ENCODE data around the gene MAML3.

Gene MAML3

DNA sequence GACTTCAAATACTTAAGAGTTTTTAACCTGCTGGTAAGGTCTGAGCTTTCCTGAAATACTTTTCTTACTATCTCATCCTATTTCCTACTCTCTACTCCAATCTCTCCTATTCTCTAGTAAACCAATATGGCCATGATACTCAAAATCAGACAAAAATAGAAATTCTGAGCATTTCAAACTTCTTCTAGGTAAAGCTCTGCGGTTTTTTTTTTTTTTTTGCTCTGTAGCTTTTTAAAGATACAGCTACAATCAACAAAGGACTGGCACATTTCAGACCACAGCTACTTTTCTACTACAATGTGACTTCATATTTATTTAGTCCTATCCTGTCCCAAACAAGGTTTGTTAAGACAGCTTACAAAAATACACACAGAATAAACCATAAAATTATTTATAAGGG is 31.1 kb downstream of the MAML3 start:
- DNase-seq = no peak

GRCh38 chr4:140121646-140122045 is 32.3 kb downstream of the MAML3 start:
- no peak for DNase-seq

GRCh38 chr4:140118931-140119640 is 34.9 kb downstream of the MAML3 start:
- DNase-seq = no peak

DNA sequence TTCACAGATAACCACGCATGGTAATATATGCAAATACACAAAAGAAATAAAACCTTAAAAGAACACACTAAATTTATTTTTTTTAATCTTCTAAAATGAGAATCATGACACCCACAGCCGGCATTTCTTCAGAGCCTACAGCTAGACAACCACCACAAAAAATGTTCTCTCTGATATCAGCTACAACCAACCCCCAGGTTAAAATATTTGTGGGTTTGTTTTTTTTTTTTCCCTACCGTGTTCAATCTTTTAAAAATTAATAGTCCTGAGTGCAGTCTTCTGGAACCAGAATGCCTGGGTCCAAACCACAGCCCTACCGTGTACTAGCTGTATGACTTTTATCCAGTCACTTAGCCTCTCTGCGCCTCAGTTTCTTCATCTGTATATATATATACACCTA is 36.0 kb downstream of the MAML3 start:
- DNase-seq = no peak

- DNase-seq = no peak
These were observed 37.4 kb downstream of the MAML3 start for GRCh38 chr4:140116442-140117104.

GRCh38 chr4:140115140-140115539 is 38.8 kb downstream of the MAML3 start:
- no peak for DNase-seq

- DNase-seq = no peak
These were observed 40.3 kb downstream of the MAML3 start for GRCh38 chr4:140113653-140114052.

DNA sequence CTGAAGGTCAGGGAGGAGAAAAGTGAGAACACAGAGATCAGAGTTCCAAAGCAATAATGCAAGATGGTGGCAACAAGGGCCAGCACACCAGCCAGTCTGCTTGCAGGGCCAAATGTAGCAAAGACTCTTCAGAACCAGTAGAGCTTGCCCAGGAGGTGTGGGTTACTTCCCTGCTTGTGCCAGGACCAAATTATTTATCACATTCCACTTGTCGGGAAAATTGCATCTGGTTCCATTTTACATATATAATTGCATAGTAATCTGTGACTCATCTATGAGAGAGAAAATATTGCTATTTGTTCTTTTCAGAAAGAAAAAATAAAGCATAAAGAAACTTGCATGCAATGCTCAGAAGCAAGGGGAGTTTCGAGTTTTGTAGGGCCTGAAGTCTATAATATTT is 41.4 kb downstream of the MAML3 start:
- DNase-seq = no peak

GRCh38 chr4:140111256-140111655 is 42.7 kb downstream of the MAML3 start:
- DNase-seq = no peak

DNA sequence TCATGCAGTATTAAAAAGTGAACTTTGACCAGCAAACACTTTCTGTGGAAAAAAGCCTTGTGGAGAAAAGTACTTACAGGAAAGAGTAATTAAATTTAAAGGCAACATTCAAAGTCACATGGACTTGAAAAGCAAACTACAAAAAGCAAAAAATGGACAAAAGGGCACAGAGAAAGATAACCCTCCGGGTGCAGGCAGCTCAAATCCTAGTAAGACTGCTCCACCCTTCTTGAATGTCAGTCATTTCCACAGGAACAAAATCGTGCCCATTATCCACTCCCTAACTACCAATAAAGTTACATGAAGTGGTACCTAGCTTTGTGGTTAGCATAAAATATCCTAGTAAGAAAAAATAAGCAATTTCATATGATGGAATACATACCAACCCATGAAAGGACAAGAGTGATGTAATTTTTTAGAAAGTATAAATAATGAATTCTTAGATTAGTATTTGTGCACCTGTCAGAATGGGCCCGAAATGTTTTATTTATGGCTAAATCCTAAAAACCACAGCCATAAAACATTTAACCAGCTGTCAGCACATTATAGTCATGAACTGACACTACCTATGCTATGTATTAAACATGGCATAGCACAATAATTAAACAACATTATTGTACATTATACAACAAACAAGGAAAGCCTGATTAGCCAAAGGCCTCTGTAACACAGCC is 43.3 kb downstream of the MAML3 start:
- no peak for DNase-seq

DNA sequence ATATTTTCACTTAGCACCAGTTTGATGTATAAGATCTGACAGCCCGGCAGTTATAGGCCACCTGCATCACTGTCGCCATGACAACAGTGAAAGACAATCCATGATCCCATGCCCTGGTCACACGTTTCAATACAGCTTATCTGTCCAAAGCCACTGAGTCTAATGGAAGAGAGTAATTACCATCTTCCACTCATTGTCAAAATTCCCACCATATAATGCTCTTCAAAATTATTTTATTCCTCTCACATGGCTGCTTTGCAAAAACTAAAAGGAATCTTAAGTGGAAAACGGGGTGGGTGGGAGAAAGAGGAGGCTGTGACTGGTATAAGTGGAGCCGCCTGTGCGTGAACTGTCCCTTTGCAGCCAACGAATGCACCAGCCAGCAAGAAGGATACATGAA is 44.2 kb downstream of the MAML3 start:
- DNase-seq = no peak

DNA sequence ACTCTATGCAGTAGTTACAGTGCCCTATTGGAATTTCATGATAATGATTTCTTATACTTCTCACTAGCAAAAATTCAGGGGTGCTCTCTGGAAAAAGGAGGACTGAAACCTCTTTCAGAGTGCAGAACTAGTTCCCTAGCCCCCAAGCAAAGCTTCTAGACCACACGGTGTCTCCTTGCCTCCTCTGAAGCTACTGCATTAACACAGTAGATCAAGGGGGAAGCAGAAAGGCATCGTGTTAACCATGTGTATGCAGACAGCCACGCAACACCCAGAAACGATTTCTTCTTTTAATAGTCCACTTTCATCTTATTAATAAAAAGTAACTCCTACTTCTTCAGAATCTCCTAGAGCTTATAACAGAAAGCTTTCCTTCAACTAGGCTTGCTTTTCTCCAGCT is 44.7 kb downstream of the MAML3 start:
- no peak for DNase-seq

GRCh38 chr4:140108713-140109230 is 45.2 kb downstream of the MAML3 start:
- no peak for DNase-seq

DNA sequence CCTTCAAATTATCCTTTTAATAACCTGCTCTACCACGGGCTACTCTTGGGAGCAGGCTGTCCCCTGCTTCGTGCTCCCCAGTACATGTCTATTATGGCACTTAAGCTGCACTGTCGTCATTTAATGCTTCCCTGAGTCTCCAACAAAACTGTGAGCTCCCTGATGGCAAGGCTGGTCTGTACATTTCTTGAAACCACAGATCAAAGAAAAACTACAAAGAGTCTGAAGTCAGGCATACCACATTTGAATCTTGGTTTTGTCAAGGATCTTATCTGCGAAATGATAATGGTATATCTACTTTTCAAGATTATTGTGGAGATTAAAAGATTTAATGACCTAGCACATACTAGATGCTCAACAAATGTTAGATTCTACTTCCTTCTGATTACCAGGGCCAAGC is 45.7 kb downstream of the MAML3 start:
- DNase-seq = no peak

DNA sequence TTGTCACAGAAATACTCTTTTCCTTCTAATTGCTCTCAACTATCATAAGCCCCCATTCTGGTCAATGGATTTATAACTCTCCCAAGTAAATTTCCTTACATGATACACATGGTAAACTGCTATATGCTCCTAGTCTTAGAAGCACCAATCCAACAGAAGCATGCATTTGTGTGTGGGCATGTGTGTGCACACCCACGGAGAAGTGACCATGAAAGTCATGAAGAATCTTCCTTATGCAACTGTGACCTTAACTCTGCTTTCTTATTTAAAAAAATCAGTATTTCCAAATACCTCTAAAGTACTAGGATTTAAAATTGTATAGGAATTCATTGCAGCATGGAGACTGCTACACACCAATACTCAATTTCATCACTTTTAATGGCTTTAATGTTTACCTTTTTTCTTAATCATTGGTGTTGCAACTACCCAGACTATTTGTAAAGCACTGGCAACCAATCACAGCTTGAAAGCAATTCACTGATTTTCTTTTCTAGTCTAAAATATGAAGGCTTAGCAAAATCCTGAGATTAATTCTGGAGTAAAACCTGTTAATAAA is 47.6 kb downstream of the MAML3 start:
- no peak for DNase-seq

- no peak for DNase-seq
These were observed 48.5 kb downstream of the MAML3 start for GRCh38 chr4:140105436-140105835.

GRCh38 chr4:140103676-140104075 is 50.3 kb downstream of the MAML3 start:
- DNase-seq = no peak

- DNase-seq = no peak
These were observed 51.6 kb downstream of the MAML3 start for GRCh38 chr4:140102421-140102820.

- no peak for DNase-seq
These were observed 53.2 kb downstream of the MAML3 start for GRCh38 chr4:140100771-140101170.

DNA sequence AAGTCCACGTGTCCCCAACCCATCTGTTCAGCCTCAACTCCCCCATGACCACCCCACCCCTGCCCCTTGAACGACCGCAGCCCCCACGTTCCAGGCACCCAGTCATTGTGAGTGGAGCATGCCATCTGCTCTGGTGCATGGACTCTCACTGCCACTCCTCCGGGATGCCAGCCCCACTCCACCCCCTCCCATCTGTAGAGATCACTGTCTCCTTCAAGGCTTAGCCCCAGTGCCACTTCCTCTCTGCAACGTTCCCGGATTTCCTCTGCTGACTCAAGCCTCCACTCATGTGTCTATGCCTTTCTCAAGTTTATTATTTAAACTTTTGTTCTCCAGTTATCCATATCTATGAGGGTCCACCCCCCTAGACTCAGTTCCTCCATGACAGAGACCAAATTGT is 54.0 kb downstream of the MAML3 start:
- DNase-seq = no peak

DNA sequence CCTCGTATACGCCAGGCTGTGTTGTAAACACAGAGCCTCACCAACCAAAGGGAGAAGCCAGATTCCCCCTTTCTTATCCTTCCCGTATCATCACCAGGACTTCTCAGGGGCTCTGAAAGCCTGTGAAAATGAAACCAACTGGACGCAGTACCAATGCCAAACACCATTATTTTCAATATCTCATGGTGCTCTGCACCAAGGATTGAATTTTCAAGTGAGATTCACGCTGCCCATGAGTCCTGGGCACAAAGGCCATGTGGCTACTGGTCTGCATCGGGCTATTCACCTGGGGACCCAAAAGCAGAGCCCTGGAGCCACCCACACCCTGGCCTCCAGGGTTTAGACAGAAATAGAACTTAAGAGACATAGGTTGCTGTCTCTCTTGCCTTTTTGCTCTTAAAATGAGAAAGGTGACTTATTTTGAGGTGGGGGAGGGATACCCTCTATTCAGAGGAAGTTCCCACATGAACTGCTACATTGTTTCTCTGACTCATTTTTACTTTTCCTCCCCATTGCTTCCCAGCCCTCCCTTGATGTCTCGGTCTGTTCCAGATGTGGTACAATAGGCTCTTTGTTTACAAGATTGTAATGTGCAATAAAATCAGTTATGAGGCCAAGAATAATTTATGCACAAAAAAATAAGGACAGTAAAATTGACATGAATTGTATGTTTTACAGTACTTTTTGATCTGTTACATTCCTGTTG is 55.4 kb downstream of the MAML3 start:
- no peak for DNase-seq

- DNase-seq = no peak
These were observed 56.4 kb downstream of the MAML3 start for GRCh38 chr4:140097572-140097971.

DNA sequence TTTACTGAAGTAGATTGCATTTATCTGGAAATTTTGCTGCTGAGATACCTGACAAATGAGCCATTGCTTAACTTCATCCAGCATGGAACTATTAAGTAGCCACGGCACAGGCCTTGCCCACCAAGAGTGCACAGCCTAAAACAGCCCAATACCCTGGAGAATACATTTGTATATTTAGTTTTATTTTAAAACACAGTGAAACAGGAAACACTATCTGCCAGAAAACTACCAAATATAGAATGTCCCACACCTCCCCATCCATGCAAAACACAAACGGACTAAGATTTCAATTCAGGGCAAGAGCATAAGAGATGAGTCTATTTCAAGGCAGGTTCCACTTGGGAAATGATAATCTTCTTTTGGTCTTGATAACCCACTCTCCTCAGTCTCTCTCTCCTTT is 57.1 kb downstream of the MAML3 start:
- DNase-seq = no peak

Data from NCI-H2029 treated with DMSO at 0.1 percent for 48 hours (cell line).